HEK293T (cell line): ENCODE measurements around the gene PNISR.

ENCODE experiments used
- CTCF ChIA-PET: fragments of 350-600 bp; formaldehyde crosslinking; extraction: SDS; loops from one replicate; lab custom pipeline; 2021; ENCODE audit warnings: antibody characterized with exemption, inconsistent platforms; lab: Yijun Ruan, JAX
- POLR2A ChIA-PET: fragments of 350-600 bp; formaldehyde crosslinking; extraction: SDS; loops from one replicate; lab custom pipeline; 2020; ENCODE audit warnings: antibody characterized with exemption, inconsistent platforms; lab: Yijun Ruan, JAX
- DNase-seq: peaks from one replicate; pipeline ENCODE4 v3.0.0; 2012; ENCODE audit warnings: mixed read lengths; ENCODE audit errors: extremely low spot score
- ARNT ChIP-seq: fragments of 450-650 bp; IDR thresholded peaks from 2 replicates; pipeline ENCODE4 v1.6.1; 2017; ENCODE audit warnings: mild to moderate bottlenecking
- BHLHE40 ChIP-seq: fragments of 450-650 bp; IDR thresholded peaks from 2 replicates; pipeline ENCODE4 v1.6.1; 2016; ENCODE audit warnings: mild to moderate bottlenecking, moderate library complexity, borderline replicate concordance
- CTBP1 ChIP-seq: fragments of 450-650 bp; IDR thresholded peaks from 2 replicates; pipeline ENCODE4 v1.6.1; 2016; ENCODE audit warnings: borderline replicate concordance
- ELF4 ChIP-seq: fragments of 450-650 bp; IDR thresholded peaks from 2 replicates; pipeline ENCODE4 v1.6.1; 2017; ENCODE audit warnings: antibody characterized with exemption
- FOXA1 ChIP-seq: fragments of 450-650 bp; IDR thresholded peaks from 2 replicates; pipeline ENCODE4 v1.6.1; 2016; ENCODE audit warnings: mild to moderate bottlenecking
- FOXK2 ChIP-seq: fragments of 450-650 bp; IDR thresholded peaks from 2 replicates; pipeline ENCODE4 v1.6.1; 2016; ENCODE audit warnings: mild to moderate bottlenecking
- FOXM1 ChIP-seq: fragments of 450-650 bp; IDR thresholded peaks from 2 replicates; pipeline ENCODE4 v1.6.1; 2017; ENCODE audit warnings: mild to moderate bottlenecking, borderline replicate concordance
- HDGF ChIP-seq: fragments of 450-650 bp; IDR thresholded peaks from 2 replicates; pipeline ENCODE4 v1.6.1; 2017; ENCODE audit warnings: antibody characterized with exemption, borderline replicate concordance
- L3MBTL2 ChIP-seq: fragments of 450-650 bp; conservative IDR thresholded peaks from 2 replicates; pipeline ENCODE4 v1.6.1; 2016; ENCODE audit warnings: mild to moderate bottlenecking
- LEF1 ChIP-seq: fragments of 450-650 bp; IDR thresholded peaks from 2 replicates; pipeline ENCODE4 v1.6.1; 2017; ENCODE audit warnings: mild to moderate bottlenecking, borderline replicate concordance
- NFRKB ChIP-seq: fragments of 450-650 bp; IDR thresholded peaks from 2 replicates; pipeline ENCODE4 v1.6.1; 2016; ENCODE audit warnings: mild to moderate bottlenecking, moderate library complexity
- SP1 ChIP-seq: fragments of 450-650 bp; IDR thresholded peaks from 2 replicates; pipeline ENCODE4 v1.6.1; 2017
- SUZ12 ChIP-seq: fragments of 450-650 bp; IDR thresholded peaks from 2 replicates; pipeline ENCODE4 v1.6.1; 2016; ENCODE audit warnings: mild to moderate bottlenecking
- TARDBP ChIP-seq: fragments of 450-650 bp; IDR thresholded peaks from 2 replicates; pipeline ENCODE4 v1.6.1; 2016
- ZNF384 ChIP-seq: fragments of 450-650 bp; IDR thresholded peaks from 2 replicates; pipeline ENCODE4 v1.6.1; 2016
- TF ChIP-seq, protein P1 (sequence below): fragments of 450-650 bp; IDR thresholded peaks from 2 replicates; pipeline ENCODE4 v1.6.1; 2016

The PNISR gene

DNA sequence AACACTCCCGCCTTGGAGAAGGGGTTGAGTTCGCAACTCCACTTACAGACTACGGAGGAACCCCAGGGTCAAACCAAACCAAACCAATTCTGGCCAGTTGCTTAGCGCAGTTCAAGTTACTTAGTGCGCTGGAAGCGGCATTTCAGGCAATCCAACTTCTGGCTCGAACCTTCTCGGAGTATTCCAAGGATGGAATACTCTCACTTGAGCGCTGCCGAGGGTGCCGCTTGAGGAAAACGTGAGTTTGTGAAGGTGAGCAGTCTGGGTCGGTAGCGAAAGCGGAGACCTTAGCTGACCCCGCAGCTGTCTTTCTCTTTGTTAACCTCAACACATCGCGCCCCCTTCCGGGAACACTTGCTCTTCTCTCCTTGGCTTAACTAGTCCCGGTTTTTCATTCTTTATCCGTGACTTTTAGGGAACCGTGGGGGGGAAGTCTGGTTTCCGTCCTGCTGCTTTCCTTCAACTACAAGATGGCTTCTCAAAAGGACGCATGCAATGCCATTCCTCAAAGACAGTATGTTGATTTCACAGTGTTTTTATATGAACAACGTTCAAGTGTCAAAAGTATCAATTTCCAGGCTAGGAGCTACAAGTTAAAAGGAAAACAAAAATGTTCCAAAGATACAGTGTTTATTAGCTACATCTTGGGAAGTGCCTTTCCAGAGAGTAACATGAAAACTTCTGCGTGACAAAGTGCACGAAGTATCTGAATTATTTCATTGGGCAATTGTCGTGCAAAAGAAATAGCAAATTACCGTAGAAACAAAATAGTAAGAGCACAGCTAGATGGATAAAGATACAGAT lies 741 bp upstream of the PNISR start:
- ChIA-PET CTCF (interaction anchor here (0.7 to 1.7 kb wide), 5 partner anchors 8 to 95 kb away, joined by 3 to 9 read pairs (median 4); partner anchors contain the start of gene COQ3), POLR2A (interaction anchor here (0.6 to 5.0 kb wide), 18 partner anchors 9 to 143 kb away, joined by 3 to 66 read pairs (median 4); partner anchors contain the start of genes CCNC, COQ3 and FAXC)
- DNase-seq: peak; percentile 65
- TF ChIP-seq FOXK2 (no peak), FOXA1 (no peak), SUZ12 (no peak), FOXM1 (no peak), HDGF (no peak), BHLHE40 (no peak), TARDBP (no peak), SP1 (no peak), ARNT (no peak), ZNF384 (no peak), CTBP1 (no peak), LEF1 (no peak), NFRKB (no peak), ELF4 (0 out of 2 replicates have a peak, but pooled peaks have one; percentile 18), L3MBTL2 (peak; percentile 51)
- TF ChIP-seq, protein P1, sequence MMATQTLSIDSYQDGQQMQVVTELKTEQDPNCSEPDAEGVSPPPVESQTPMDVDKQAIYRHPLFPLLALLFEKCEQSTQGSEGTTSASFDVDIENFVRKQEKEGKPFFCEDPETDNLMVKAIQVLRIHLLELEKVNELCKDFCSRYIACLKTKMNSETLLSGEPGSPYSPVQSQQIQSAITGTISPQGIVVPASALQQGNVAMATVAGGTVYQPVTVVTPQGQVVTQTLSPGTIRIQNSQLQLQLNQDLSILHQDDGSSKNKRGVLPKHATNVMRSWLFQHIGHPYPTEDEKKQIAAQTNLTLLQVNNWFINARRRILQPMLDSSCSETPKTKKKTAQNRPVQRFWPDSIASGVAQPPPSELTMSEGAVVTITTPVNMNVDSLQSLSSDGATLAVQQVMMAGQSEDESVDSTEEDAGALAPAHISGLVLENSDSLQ: peak; percentile 23; the same call in 1 of the 2 replicates

DNA sequence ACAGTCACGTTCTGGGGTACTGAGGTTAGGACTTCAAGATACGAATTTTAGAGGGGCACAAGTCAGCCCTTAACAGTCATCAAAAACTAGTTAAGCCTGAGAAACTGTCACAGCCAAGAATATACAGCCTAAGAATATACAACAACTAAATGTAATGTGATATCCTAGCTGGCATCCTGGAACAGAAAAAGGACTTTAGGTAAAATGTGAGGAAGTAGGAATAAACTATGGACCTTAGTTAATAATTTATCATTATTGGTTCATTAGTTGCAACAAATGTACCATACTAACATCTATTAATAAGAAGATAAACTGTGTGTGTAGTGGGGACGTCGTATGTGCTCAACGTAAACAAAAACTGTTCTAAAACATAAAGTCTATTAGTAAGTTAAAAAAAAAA lies 1.1 kb downstream of the PNISR start:
- CTCF ChIA-PET: interaction anchor here (0.6 kb wide), 1 partner anchor 8 kb away, joined by 3 read pairs; no protein-coding TSS in a partner anchor

DNA sequence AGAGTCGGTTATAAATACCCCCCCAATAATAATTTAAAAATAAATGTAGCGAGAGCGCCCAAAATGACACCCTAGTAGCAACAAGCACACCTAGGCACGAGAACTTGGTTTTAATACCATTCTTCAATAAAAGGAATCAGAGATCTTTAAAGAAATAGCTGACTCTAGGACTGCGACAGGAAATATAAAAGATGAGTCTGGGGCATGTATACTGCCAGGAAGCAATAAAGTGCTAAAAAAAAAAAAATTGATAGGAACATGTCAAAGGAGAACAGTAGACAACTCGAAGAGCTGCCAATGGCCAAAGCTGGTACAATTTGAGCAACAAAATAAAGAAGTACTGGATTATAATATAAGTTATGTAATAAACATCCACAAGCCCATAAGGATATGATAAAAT lies 2.2 kb downstream of the PNISR start:
- no peak for TF ChIP-seq NFRKB
- TF ChIP-seq FOXM1: no peak
- TF ChIP-seq HDGF: no peak
- TF ChIP-seq SUZ12: no peak
- TF ChIP-seq CTBP1: no peak
- TF ChIP-seq ELF4: no peak
- TF ChIP-seq L3MBTL2: no peak
- TF ChIP-seq BHLHE40: no peak
- ChIA-PET CTCF (no interaction called here), POLR2A (interaction anchor here (5.0 kb wide), 1 partner anchor 29 kb away, joined by 66 read pairs; the partner anchor contains the start of gene COQ3)
- no peak for DNase-seq

More for the DNA sequence above, 1.1 kb downstream of the PNISR start:
- DNase-seq: no peak
- TF ChIP-seq HDGF: no peak
- TF ChIP-seq, protein P1: no peak
- POLR2A ChIA-PET: interaction anchor here (0.6 to 5.0 kb wide), 12 partner anchors 12 to 144 kb away, joined by 3 to 66 read pairs (median 6); partner anchors contain the start of genes CCNC, COQ3 and FAXC

DNA sequence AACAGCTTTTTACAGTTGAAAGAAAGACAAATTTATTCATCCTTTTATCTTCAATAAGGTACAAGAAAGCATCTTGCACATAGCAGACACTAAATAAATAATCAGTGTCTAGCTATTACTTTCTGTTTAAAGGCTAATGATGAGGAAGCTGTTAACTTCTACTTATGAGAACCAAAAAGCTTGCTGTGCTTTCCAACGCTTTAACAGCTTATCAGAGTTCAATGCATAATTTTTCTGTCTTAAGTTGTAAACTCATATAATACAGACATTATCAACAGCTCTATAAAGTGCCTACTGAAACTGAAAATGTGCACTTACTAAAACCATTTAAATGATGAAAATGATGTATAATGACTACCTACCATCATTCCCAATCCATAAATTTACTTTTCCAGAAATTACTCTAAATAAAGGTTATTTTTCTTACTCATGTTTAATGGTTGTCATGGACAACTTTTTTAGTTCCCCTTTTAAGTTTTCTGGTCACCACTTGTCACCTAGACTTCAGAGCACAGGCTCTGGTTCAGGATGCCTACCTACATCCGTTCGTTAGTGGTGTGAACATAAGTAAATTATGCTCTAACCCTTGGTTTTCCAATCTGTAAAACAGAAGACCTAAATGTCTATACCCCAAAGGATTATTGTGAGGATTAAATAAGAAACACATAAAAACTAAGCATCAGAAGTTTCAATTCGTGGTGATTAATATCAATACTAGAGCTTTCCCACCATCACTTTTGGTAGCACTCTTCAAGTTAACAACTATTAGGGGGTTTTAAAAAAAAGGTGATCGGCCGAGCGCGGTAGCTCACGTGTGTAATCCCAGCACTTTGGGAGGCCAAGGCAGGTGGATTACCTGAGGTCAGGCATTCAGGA lies 8.0 kb downstream of the PNISR start:
- no peak for TF ChIP-seq TARDBP
- no peak for TF ChIP-seq SP1
- no peak for TF ChIP-seq FOXA1
- TF ChIP-seq ARNT: no peak
- TF ChIP-seq FOXK2: no peak
- TF ChIP-seq ZNF384: no peak
- TF ChIP-seq SUZ12: no peak
- POLR2A ChIA-PET: interaction anchor here (0.9 to 1.1 kb wide), 2 partner anchors 8 to 23 kb away, joined by 3 read pairs; partner anchors contain the start of genes COQ3 and PNISR
- CTCF ChIA-PET: no interaction called here
- DNase-seq: no peak

DNA sequence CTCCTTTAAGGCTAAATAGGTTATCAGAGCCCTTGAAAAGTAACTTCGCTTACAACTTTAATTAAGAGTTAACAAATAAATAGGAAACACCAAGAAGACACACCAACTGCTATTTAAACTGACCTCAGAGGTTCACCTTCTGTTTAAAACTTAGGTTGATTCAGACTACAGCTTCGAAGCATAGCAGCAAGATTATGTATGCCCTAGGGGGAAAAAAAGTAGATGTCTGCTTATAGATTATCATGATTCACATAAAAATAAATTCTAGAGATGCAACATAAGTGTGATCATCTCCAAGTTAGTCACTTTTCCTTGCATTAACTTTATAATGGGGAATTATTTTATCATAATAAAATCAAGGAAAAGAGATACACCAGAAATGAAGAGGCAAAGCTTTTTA lies 8.9 kb downstream of the PNISR start:
- TF ChIP-seq FOXM1 (no peak), FOXA1 (no peak), LEF1 (no peak)
- no peak for DNase-seq
- POLR2A ChIA-PET: interaction anchor here (0.9 to 1.1 kb wide), 2 partner anchors 9 to 23 kb away, joined by 3 read pairs; partner anchors contain the start of genes COQ3 and PNISR
- CTCF ChIA-PET: no interaction called here

DNA sequence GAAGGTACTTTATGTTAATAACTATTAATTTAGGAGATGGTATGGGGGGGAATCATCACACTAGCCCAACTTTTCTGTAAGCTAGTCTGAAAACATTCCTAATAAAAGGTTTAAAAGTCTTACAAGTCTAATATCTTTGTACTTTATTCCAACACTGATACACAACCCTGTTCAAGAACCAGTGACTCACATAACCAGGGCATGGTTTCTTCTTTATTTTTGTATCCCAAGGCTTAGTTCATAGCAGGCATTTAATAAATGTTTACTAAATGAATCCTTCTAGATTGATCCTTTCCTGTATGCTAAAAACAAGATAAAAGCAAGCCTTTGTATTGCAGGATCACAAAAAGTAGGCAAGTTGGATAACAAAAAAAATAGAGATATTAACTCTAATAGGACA lies 9.7 kb downstream of the PNISR start:
- DNase-seq: no peak
- TF ChIP-seq, protein P1: no peak
- TF ChIP-seq LEF1: no peak
- no peak for TF ChIP-seq L3MBTL2
- TF ChIP-seq FOXK2: no peak
- TF ChIP-seq CTBP1: no peak
- no peak for TF ChIP-seq FOXA1
- no peak for TF ChIP-seq SUZ12
- TF ChIP-seq FOXM1: no peak
- TF ChIP-seq ARNT: no peak
- TF ChIP-seq TARDBP: no peak
- TF ChIP-seq ELF4: no peak
- ChIA-PET CTCF (no interaction called here), POLR2A (no interaction called here)
